HG03025 (cell line): ENCODE results near the gene EPB41L4B.
"Not testable (repeated sequence)": the region's sequence is repeated elsewhere in the genome, so short reads cannot be mapped to it uniquely, and the experiment has no call there.

Experiments used
- ATAC-seq: cut with Tn5 transposase; IDR thresholded peaks from one replicate; pipeline ENCODE4 v1.9.1; 2021; ENCODE audit warnings: mild to moderate bottlenecking, moderate library complexity; ENCODE audit not compliant: unreplicated experiment, low FRiP score

Gene EPB41L4B

GRCh38 chr9:109133533-109133932 lies 187.3 kb downstream of the EPB41L4B start:
- ATAC-seq: no peak

GRCh38 chr9:109132567-109133021 lies 188.3 kb downstream of the EPB41L4B start:
- ATAC-seq: no peak

- ATAC-seq: no peak
Measured at GRCh38 chr9:109129470-109130197, 191.2 kb downstream of the EPB41L4B start.

- ATAC-seq: not testable (repeated sequence)
Measured at GRCh38 chr9:109126671-109127070, 194.2 kb downstream of the EPB41L4B start.

- ATAC-seq: no peak
Measured at GRCh38 chr9:109124121-109124520, 196.7 kb downstream of the EPB41L4B start.

GRCh38 chr9:109122726-109123621 lies 197.9 kb downstream of the EPB41L4B start:
- no peak for ATAC-seq
